Transverse colon (tissue), 4 donors: ENCODE results near the gene FOXD4L1. TPM values are rescaled to one million over a fixed set of nuclear protein-coding genes. Genes with fewer than 3 reads are reported as not detected.
"Not testable (repeated sequence)": the region's sequence is repeated elsewhere in the genome, so short reads cannot be mapped to it uniquely, and the experiment has no call there.

Experiments
- DNase-seq: peaks from one replicate; pipeline ENCODE4 v3.0.0-alpha.2; 2019
- H3K27ac ChIP-seq, 4 donors: fragments of 200-600 bp; sonication (generic); 2 replicates each; pipeline ENCODE4 v1.5.1; 2016 to 2018; ENCODE audit warnings: inconsistent platforms in 4 of 4
- H3K27me3 ChIP-seq: fragments of 200-600 bp; sonication (generic); 2 replicates; pipeline ENCODE4 v1.5.1; 2017; ENCODE audit warnings: inconsistent platforms
- H3K36me3 ChIP-seq, 4 donors: fragments of 200-600 bp; sonication (generic); 2 replicates each; pipeline ENCODE4 v1.5.1; 2017 to 2019; ENCODE audit warnings: inconsistent platforms in 4 of 4
- H3K4me1 ChIP-seq, 4 donors: fragments of 200-600 bp; sonication (generic); 2 replicates each; pipeline ENCODE4 v1.5.1; 2017 to 2020; ENCODE audit warnings: inconsistent platforms in 4 of 4
- H3K4me3 ChIP-seq, 4 donors: fragments of 200-600 bp; sonication (generic); 1 replicate in 1 of 4; 2 replicates in 3 of 4; pipeline versions ENCODE4 v1.5.1 to v1.6.1; 2017 to 2019; ENCODE audit warnings: inconsistent platforms in 4 of 4
- H3K9me3 ChIP-seq, 2 donors: fragments of 200-600 bp; sonication (generic); 2 replicates each; pipeline ENCODE4 v1.5.1; 2017 to 2019; ENCODE audit warnings: inconsistent platforms in 2 of 2
- POLR2AphosphoS5 ChIP-seq, 3 donors: sonication (generic); formaldehyde crosslinking; IDR thresholded peaks; one replicate each; pipeline ENCODE4 v1.6.1; 2016; ENCODE audit warnings: antibody characterized with exemption in 3 of 3
- WGBS, 2 donors: methylation state at CpG; one replicate each; pipeline ENCODE4 v1.1.5; 2018; ENCODE audit warnings: low coverage in 1 of 2; 5-methylcytosine and 5-hydroxymethylcytosine counted together
- in situ Hi-C, 4 donors: fragments of 200-750 bp; cut with MboI; loops; one replicate each; pipeline versions ENCODE4 v1.15.0 to v1.15.1; 2017; ENCODE audit warnings: low sequenced_read_pairs in 3 of 4, low pct_ligation_motif_present in 1 of 4, low pct_unique_long_range_greater_than_20kb in 1 of 4
- intact Hi-C: fragments of 100-400 bp; cut with DNase I; formaldehyde crosslinking; loops from one replicate; pipeline ENCODE4 v1.15.1; 2023; ENCODE audit warnings: low total_unique reads
- total RNA-seq, 4 donors: library from RNA; depleted of rRNA; stranded (reverse); fragments of >200 nt; gene quantifications; one replicate each; pipeline ENCODE4 v1.1.0, GENCODE V29; 2016

The FOXD4L1 gene
- total RNA-seq, 4 donors from 2014 or later: 0.16 TPM; not detected in 3

DNA sequence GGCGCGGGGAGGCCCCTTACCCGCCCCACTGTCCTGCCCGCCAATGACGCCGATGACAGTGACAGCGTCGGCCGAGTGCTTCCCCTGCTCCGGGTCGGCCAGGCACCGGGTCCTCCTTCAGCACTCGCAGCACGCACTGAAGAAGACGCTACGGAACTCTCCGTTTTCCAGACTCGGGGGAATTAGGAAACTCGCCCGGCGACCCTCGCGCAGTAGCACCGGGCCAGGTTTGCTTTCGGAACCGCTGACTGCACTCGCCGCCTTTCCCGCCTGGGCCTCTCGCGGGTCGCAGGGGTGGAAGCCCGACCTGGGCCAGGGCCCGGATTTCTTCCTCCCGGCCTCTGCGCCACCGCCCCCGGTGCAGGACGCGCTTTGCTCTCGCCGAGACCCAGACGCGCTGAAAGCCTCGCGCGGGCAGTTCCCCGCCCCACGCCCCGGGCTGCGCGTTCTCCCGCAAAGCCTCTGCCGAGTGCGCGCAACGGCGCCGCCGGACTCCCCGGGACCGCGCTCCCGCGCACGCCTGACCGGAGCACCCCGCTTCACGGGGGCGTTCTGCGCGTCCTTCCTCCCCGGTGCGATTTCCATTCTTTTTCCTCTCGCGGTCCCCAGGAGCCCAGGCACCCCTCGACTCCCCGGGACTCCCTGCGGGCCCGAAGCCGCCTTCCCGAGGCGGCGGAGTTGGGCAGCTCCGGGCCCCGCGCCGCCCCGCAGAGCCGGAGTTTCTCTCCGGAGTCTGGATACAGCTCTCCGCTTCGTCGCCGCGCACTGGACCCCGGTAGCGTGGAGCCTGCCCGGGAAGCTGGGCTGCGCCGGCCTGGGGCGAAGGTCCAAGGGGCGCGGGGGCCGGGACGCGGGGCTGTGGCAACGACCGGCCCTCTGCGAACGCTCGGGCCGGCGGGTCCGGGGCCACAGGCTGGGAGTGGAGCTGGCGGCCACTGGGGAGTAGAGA is 4.9 kb downstream of the FOXD4L1 start:
- peaks cover 78% of the 10 kb centered on the region for H3K27me3 ChIP-seq
- 4% methylated on average over 67 of the region's 116 CpGs; no CpG with 5 or more reads in 1 of the 2 donors for WGBS, 2 donors
- in situ Hi-C loops, H3K9me3 ChIP-seq, DNase-seq, H3K27ac ChIP-seq, intact Hi-C loops, H3K36me3 ChIP-seq: not testable (repeated sequence)
- H3K4me3 ChIP-seq: peak overlapping the region in 3 of 4 donors; percentile 18 to 56 (median 35)
- H3K4me1 ChIP-seq: peaks cover 0 to 38% (median 14%) of the 10 kb centered on the region in 4 donors

DNA sequence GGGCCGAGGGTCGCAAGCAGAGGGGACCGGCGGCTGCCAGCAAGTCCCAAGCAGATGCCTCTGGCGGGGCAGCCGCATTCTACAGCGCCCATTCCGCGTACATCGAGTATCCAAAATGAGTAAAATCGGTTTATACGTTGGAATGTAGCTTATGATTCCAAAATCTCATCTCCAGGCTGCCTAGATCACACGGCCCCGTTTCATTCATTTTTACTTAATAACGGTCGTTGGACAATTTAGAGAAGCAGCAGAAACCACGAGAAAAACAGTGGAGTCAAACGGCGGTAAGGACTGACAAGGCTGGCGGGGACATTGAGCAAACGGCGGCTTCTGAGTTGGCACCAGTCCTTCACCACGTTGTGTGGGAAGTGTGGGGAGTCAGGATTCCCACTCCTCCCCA is 5.6 kb downstream of the FOXD4L1 start:
- in situ Hi-C loops: not testable (repeated sequence)
- H3K4me3 ChIP-seq: peak overlapping the region in 1 of 4 donors; percentile 56
- 9% methylated on average over 12 of the region's 23 CpGs; no CpG with 5 or more reads in 1 of the 2 donors for WGBS, 2 donors

DNA sequence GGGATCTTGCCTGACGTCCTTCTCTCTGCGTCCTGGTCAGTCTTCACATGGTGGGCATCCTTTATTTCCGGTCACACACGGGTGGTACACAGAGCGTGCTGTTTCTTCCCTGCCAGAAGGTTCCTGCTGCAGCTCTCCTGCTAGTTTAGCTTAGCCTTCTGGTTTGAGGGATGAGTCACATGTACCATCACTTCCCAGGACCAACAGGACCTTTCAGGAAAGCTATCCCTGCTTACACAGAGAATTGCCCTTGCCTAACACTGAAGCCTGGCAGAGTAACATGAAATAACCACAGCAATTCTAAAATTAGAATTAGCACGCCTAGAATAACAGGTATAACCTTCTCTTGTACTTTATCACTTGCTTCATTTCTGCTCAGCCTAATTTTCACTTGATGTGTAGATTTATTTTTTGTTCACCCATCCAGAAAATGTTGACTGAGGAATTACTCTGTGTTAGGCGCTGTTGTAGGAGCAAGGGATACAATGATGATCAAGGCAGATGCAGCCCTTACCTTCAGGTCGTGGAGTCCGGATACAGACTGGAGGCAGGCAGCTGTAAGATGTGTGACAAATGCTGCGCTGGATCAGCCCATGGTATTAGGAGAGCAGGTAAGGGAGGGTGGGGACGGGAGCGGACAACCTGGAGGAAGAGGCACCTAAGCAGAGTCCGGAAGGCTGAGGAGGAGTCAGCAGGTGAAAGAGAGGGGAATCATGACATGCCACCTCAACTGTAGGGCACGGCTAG is 9.1 kb downstream of the FOXD4L1 start:
- peaks cover 0 to 16% (median 11%) of the 10 kb centered on the region in 4 donors for H3K4me1 ChIP-seq
- H3K27ac ChIP-seq, DNase-seq, H3K36me3 ChIP-seq, intact Hi-C loops, in situ Hi-C loops, H3K4me3 ChIP-seq, H3K9me3 ChIP-seq: not testable (repeated sequence)
- peaks cover 51% of the 10 kb centered on the region for H3K27me3 ChIP-seq
- 15 to 18% methylated on average over 10 to 11 of the region's 14 CpGs for WGBS, 2 donors

More for the DNA sequence above, 5.6 kb downstream of the FOXD4L1 start:
- peak in 1 of 3 donors; percentile 6 for TF ChIP-seq POLR2AphosphoS5 (IDR thresholded peaks at IDR 0.05)
- H3K36me3 ChIP-seq, H3K9me3 ChIP-seq, DNase-seq, intact Hi-C loops, H3K27ac ChIP-seq: not testable (repeated sequence)
- Histone ChIP-seq H3K27me3 (peaks cover 80% of the 10 kb centered on the region), H3K4me1 (peaks cover 0 to 38% (median 14%) of the 10 kb centered on the region in 4 donors)

DNA sequence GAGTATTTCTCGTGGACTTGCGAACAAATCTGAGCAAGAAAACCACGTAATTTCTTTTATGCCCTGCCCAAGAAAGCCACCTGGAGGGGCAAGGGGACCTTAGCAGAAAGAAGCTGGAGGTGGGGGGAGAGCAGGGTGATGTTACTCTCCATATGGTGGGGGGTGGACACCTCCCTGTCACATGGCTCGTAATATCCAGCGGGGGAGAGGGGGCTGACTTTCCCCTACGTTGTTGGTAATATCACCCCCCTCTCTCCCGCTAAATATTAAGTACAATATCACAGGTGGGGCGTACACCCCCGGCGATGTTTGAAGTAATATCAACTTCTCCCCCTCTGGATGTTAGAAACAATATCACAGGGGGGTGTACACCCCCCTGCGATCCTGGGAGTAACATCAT is 9.7 kb downstream of the FOXD4L1 start:
- intact Hi-C loops: not testable (repeated sequence)
- 41 to 80% methylated on average over 1 to 11 of the region's 11 CpGs for WGBS, 2 donors

DNA sequence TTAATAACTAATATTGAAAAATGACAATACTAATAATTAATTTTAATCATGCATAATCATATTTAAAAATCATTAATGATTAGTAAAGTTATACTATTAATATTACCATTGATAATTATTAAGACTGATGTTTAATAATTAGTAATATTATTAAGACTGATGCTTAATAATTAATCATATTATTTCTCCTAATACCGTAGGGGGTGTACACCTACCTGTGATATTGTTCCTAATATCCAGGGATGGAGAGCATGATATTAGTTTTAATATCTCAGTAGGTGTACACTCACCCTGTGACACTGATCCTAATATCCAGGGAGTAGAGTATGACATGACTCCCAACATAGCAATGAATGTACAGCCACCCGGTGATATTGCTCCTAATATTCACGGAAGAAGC is 12.4 kb downstream of the FOXD4L1 start:
- H3K4me3 ChIP-seq, DNase-seq, in situ Hi-C loops, H3K27ac ChIP-seq, H3K36me3 ChIP-seq, H3K4me1 ChIP-seq, H3K9me3 ChIP-seq, intact Hi-C loops: not testable (repeated sequence)
- peaks cover 22% of the 10 kb centered on the region for H3K27me3 ChIP-seq
- WGBS, 2 donors: 57 to 69% methylated on average over 1 of the region's 3 CpGs

More for the DNA sequence above, 9.7 kb downstream of the FOXD4L1 start:
- DNase-seq, H3K4me3 ChIP-seq, H3K27ac ChIP-seq, in situ Hi-C loops, H3K4me1 ChIP-seq, H3K36me3 ChIP-seq, H3K9me3 ChIP-seq: not testable (repeated sequence)
- peaks cover 45% of the 10 kb centered on the region for H3K27me3 ChIP-seq

DNA sequence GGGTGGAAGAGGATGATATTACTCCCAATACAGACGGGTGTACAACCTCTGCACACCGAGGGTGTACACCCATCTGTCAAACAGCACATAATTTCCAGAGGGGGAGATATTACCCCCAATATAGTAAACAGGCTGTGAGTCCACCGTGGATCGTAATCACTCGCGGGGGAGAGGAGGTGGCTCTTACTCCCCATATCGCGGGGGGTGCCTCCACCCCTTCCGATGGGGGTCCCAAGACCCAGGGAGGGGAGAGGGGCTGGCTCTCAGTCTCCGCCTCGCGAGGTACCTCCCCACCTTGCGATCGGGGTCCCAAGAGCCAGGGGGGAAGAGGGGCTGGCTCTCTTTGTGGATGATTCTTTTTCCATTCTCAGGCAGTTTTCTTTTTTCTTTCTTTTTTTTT is 13.4 kb downstream of the FOXD4L1 start:
- H3K36me3 ChIP-seq, DNase-seq, H3K4me1 ChIP-seq, intact Hi-C loops, H3K27ac ChIP-seq, H3K9me3 ChIP-seq, in situ Hi-C loops, H3K4me3 ChIP-seq: not testable (repeated sequence)
- WGBS, 2 donors: 80 to 82% methylated on average over 6 to 14 of the region's 14 CpGs
- peaks cover 17% of the 10 kb centered on the region for H3K27me3 ChIP-seq

DNA sequence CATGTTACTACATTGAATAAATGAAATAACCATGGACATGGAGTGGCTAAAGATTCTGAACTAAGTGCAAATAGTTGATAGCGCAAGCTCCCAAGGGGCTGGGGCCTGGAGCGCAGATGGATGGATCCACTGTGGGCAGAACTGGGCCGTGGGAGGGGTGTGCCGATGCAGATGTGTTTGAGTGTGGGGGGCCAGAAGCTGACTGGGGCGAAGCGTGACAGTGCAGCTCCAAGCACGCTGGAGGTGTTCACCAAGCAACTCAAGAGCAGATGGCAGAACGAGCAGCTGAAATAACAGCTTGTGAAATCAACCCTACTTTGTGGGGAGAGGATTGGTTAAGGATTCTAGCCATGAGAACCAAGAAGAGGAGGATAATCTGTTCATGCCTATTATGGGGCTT is 17.0 kb downstream of the FOXD4L1 start:
- H3K9me3 ChIP-seq, intact Hi-C loops, H3K27me3 ChIP-seq, DNase-seq, H3K36me3 ChIP-seq, in situ Hi-C loops, H3K4me1 ChIP-seq, H3K27ac ChIP-seq, H3K4me3 ChIP-seq: not testable (repeated sequence)
- 83 to 93% methylated on average over 5 to 8 of the region's 8 CpGs for WGBS, 2 donors

DNA sequence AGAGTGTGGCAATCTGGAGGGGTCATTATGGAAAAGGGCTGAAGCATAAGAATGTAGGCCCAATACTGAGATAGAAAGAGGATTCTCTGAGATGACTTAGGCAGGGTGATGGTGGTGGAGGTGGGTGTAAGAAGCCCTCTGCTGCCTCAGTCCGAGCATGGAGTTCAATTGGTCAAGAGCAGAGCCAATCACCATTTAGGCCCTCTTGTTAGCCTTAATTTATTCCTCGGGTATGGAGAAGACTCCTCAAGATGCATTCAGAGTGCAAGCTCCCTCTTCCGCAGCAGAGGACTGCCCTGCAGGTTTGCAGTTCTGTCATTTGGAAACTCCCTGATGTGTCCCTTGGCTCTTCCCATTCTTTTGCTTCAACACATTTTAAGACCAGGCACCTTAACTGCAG is 17.5 kb downstream of the FOXD4L1 start:
- H3K4me3 ChIP-seq, H3K36me3 ChIP-seq, DNase-seq, H3K4me1 ChIP-seq, in situ Hi-C loops, intact Hi-C loops, H3K27ac ChIP-seq, H3K9me3 ChIP-seq, H3K27me3 ChIP-seq: not testable (repeated sequence)
- 95% methylated on average over 3 of the region's 3 CpGs; no CpG with 5 or more reads in 1 of the 2 donors for WGBS, 2 donors

DNA sequence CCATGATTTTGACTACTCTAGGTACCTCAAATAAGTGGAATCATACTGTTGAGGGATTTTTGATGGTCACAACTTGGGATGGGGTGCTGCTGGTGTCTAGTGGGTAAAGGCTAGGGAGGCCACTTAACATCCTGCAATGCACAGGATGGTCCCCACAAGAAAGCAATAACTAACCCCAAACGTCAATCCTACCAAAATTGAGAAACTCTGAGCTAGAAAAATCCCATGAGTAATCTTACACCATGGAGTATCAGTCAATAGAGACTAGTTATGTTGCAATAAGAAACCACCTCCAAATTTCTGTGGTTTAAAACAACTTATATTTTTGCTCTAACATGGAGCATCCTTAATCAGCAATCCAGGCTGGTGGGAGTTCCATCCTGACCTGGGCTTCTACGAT is 18.6 kb downstream of the FOXD4L1 start:
- intact Hi-C loops: not testable (repeated sequence)

DNA sequence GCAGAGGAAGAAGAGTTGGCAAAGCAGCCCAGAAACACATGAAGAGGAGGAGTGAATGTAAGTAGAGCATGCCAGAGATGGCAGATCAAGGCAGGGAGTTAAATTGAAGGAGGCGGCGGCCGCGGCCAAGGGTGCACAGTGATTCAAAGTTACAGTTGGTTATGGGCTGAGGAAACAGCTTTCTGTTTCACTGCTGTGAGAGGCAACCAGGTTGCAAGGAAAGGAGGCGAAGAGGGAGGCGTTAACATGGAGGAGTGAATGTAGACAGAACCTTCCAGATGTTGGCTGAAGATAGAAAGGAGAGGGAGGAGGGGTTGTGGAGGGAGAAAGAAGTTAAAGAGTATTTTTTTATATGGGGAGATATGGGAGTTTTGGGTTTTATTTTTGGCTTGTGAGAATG is 22.4 kb downstream of the FOXD4L1 start:
- intact Hi-C loops, H3K27me3 ChIP-seq: not testable (repeated sequence)

More for the DNA sequence above, 18.6 kb downstream of the FOXD4L1 start:
- in situ Hi-C loops, H3K4me1 ChIP-seq, DNase-seq, H3K9me3 ChIP-seq, H3K36me3 ChIP-seq, H3K27me3 ChIP-seq, H3K27ac ChIP-seq, H3K4me3 ChIP-seq: not testable (repeated sequence)
- WGBS, 2 donors: 71% methylated on average over 1 of the region's 2 CpGs; no CpG with 5 or more reads in 1 of the 2 donors

More for the DNA sequence above, 22.4 kb downstream of the FOXD4L1 start:
- H3K36me3 ChIP-seq, H3K4me3 ChIP-seq, DNase-seq, H3K9me3 ChIP-seq, H3K27ac ChIP-seq, H3K4me1 ChIP-seq, in situ Hi-C loops: not testable (repeated sequence)
- 48 to 88% methylated on average over 2 to 6 of the region's 6 CpGs for WGBS, 2 donors
